Panc1 (cell line): Measurements from ENCODE around the gene PRPF19. TPM values are rescaled to one million over a fixed set of nuclear protein-coding genes. Genes with fewer than 3 reads are reported as not detected.

Experiments
- ATAC-seq: fragments of 200-7000 bp; cut with Tn5 transposase; 2 replicates; pipeline ENCODE4 v1.9.1; 2020; ENCODE audit warnings: mild to moderate bottlenecking, moderate library complexity
- BruUV-seq: library from RNA; stranded (reverse); fragments of 400-500 nt; replicated peaks from 2 replicates; lab custom pipeline; 2021; lab: Mats Ljungman, UMichigan
- CTCF ChIA-PET: fragments of 300-600 bp; sonication (Branson Sonifier 250); formaldehyde crosslinking; loops from one replicate; lab custom pipeline; 2022; ENCODE audit warnings: antibody characterized with exemption; lab: Charles Lee
- POLR2A ChIA-PET: fragments of 300-600 bp; sonication (Branson Sonifier 250); formaldehyde crosslinking; loops from one replicate; lab custom pipeline; 2022; ENCODE audit warnings: antibody characterized with exemption; lab: Charles Lee
- DNase-seq: peaks from one replicate; pipeline ENCODE4 v3.0.0-alpha.2; 2010; ENCODE audit warnings: low read depth, low spot score
- H3K27ac ChIP-seq: 2 replicates; pipeline ENCODE4 v1.5.1; 2011; ENCODE audit warnings: mild to moderate bottlenecking, low read length, inconsistent platforms
- H3K27me3 ChIP-seq: fragments of 200-500 bp; sonication (Bioruptor generic); 2 replicates; pipeline ENCODE4 v1.6.0; 2014; ENCODE audit warnings: low read length, inconsistent platforms; ENCODE audit not compliant: control insufficient read depth, insufficient read depth
- H3K36me3 ChIP-seq: fragments of 200-500 bp; sonication (Bioruptor generic); 2 replicates; pipeline ENCODE4 v1.5.1; 2014; ENCODE audit warnings: inconsistent platforms, mild to moderate bottlenecking, low read length, moderate library complexity; ENCODE audit not compliant: control insufficient read depth, insufficient read depth
- H3K4me1 ChIP-seq: 2 replicates; pipeline ENCODE4 v1.5.1; 2011; ENCODE audit warnings: inconsistent platforms, mild to moderate bottlenecking, low read length, moderate library complexity; ENCODE audit not compliant: control insufficient read depth, insufficient read depth
- H3K4me3 ChIP-seq, 2 experiments: 2 replicates each; pipeline ENCODE4 v1.5.1; 2011 to 2012; ENCODE audit warnings: low read depth in 2 of 2, low read length in 2 of 2, mild to moderate bottlenecking in 2 of 2, inconsistent platforms in 1 of 2, moderate library complexity in 1 of 2
- H3K9me3 ChIP-seq: fragments of 200-500 bp; sonication (Bioruptor generic); 2 replicates; pipeline ENCODE4 v1.5.1; 2014; ENCODE audit warnings: low read depth, mild to moderate bottlenecking, inconsistent platforms, low read length, moderate library complexity; ENCODE audit not compliant: control insufficient read depth, insufficient read depth
- POLR2AphosphoS5 ChIP-seq: IDR thresholded peaks from 2 replicates; pipeline ENCODE4 v1.6.1; 2012; ENCODE audit warnings: mild to moderate bottlenecking, low read depth, low read length, moderate library complexity
- SIN3A ChIP-seq: IDR thresholded peaks from 2 replicates; pipeline ENCODE4 v1.6.1; 2012; ENCODE audit warnings: low read depth, mild to moderate bottlenecking, low read length, moderate library complexity, borderline replicate concordance; ENCODE audit not compliant: insufficient read depth
- TCF7L2 ChIP-seq: IDR thresholded peaks from 2 replicates; pipeline ENCODE4 v1.6.1; 2011; ENCODE audit warnings: mild to moderate bottlenecking, low read depth, low read length, inconsistent platforms
- in situ Hi-C: cut with HindIII; loops from 2 replicates; pipeline ENCODE4 v1.10.0; 2016; ENCODE audit warnings: low sequenced_read_pairs, low pct_unique_long_range_greater_than_20kb
- intact Hi-C: fragments of 100-400 bp; cut with micrococcal nuclease; formaldehyde crosslinking; loops from one replicate; pipeline ENCODE4 v1.10.0; 2022; ENCODE audit not compliant: unreplicated experiment
- total RNA-seq: library from RNA; stranded (reverse); gene quantifications from one replicate; pipeline ENCODE4 v1.2.1, GENCODE V29; 2021; ENCODE audit not compliant: unreplicated experiment
- TF ChIP-seq, protein P1 (sequence below), 2 experiments: IDR thresholded peaks; 2 replicates each; pipeline ENCODE4 v1.6.1; 2011 to 2012; ENCODE audit warnings: low read depth in 2 of 2, control low read depth in 1 of 2, low read length in 1 of 2, mild to moderate bottlenecking in 1 of 2, moderate library complexity in 1 of 2; ENCODE audit not compliant: insufficient read depth in 1 of 2
- TF ChIP-seq, protein P2 (sequence below): fragments of 450-650 bp; IDR thresholded peaks from 2 replicates; pipeline ENCODE4 v1.5.1; 2017; ENCODE audit warnings: mild to moderate bottlenecking

PRPF19 gene
- total RNA-seq, 1 experiment from 2014 or later, result 149 TPM

DNA sequence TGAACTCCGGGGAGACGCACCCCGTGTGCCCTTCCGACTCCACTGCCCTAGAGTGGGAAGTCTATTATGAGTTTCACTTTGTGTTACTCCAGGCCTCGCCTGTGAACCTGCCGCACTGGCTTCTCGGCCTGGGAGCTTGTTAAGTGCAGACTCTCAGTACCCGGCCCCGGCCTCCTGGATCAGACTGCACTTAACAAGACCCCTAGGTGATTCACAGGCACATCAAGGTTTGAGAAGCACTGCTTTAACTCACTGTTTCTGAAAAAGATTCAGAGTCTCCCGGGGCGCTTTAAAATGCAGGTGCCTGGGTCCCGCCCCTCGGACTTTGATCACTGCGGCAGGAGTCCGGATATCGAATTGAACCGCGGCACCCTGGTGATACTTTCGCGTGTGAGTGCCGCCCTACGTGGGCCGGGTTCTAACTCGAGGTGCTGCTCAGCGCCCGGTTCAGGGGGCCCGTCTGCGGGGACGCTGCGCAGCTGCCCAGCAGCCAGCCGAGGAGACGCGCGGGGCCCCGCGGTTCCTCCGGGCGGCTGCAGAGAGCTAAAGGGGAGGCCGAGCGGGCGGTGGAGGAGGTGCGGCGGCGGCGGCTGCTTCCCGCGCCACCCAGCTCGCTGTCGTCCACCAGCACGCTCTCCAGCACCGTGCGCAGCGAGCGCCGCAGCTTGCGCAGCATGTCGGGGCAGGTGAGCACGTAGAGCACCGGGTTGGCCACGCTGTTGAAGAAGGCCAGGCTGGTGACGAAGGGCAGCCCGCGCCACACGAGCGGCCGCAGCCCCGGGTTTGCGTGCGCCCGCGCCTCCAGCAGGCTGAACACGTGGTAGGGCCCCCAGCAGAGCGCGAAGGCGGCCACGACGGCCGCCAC is 54.0 kb downstream of the PRPF19 start:
- intact Hi-C loops (no loop called here), in situ Hi-C loops (no loop called here)
- Histone ChIP-seq H3K4me3 (no peak overlapping the region), H3K36me3 (peaks cover 4% of the 10 kb centered on the region), H3K27ac (no peak overlapping the region), H3K27me3 (no peaks in the 10 kb centered on the region), H3K9me3 (no peaks in the 10 kb centered on the region), H3K4me1 (no peaks in the 10 kb centered on the region)
- no peak for TF ChIP-seq POLR2AphosphoS5
- TF ChIP-seq, protein P1, sequence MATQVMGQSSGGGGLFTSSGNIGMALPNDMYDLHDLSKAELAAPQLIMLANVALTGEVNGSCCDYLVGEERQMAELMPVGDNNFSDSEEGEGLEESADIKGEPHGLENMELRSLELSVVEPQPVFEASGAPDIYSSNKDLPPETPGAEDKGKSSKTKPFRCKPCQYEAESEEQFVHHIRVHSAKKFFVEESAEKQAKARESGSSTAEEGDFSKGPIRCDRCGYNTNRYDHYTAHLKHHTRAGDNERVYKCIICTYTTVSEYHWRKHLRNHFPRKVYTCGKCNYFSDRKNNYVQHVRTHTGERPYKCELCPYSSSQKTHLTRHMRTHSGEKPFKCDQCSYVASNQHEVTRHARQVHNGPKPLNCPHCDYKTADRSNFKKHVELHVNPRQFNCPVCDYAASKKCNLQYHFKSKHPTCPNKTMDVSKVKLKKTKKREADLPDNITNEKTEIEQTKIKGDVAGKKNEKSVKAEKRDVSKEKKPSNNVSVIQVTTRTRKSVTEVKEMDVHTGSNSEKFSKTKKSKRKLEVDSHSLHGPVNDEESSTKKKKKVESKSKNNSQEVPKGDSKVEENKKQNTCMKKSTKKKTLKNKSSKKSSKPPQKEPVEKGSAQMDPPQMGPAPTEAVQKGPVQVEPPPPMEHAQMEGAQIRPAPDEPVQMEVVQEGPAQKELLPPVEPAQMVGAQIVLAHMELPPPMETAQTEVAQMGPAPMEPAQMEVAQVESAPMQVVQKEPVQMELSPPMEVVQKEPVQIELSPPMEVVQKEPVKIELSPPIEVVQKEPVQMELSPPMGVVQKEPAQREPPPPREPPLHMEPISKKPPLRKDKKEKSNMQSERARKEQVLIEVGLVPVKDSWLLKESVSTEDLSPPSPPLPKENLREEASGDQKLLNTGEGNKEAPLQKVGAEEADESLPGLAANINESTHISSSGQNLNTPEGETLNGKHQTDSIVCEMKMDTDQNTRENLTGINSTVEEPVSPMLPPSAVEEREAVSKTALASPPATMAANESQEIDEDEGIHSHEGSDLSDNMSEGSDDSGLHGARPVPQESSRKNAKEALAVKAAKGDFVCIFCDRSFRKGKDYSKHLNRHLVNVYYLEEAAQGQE (IDR thresholded peaks at IDR 0.05; ENCODE audit: insufficient read depth in 1 of 2, low read depth in 2 of 2, low read length in 1 of 2), result no peak
- DNase-seq, result no peak
- no TSS peak for BruUV-seq
- no peak for ATAC-seq
- ChIA-PET POLR2A (no interaction called here), CTCF (interaction anchor here (0.5 kb wide), 1 partner anchor 63 kb away, joined by 3 read pairs; no protein-coding TSS in a partner anchor)

DNA sequence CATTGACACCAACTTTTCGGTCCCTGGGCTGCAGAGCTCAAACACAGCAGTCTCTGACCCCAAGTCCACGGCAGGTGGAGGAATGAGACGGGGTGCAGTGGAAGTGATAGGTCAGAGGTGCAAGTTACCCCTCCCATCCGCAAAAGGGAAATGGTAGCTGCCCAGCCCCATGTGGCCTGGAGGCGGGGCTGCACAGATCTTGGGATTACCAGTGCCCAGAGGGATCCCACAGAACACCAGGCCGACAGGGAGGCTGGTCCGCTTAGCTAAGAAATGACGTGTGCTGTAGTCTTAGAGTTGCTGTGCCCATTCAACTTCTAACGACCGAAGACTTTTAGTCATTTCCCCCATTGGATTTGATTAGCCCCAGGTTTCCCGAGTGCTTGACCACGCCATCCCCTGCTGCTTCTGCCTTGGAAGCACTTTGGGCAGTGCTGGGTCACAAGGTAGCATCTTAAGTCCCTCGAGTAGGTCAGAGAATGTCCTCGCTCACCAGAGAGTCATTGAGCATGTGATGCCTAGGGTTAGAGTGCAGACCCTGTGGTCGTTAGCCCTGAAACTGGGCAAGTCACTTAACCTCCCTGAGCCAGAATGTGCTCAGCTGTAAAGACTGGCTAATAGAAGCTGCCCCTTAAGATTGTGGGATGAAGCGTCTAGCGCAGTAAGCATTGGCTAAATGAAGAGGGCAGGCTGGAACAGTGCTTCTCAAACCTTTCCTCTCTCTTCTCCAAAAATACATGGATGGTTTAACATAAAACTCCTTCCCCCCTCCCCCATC is 54.9 kb downstream of the PRPF19 start:
- intact Hi-C loops, result no loop called here
- BruUV-seq, result no TSS peak
- TF ChIP-seq SIN3A (no peak), TCF7L2 (no peak), POLR2AphosphoS5 (no peak)
- TF ChIP-seq, protein P2, sequence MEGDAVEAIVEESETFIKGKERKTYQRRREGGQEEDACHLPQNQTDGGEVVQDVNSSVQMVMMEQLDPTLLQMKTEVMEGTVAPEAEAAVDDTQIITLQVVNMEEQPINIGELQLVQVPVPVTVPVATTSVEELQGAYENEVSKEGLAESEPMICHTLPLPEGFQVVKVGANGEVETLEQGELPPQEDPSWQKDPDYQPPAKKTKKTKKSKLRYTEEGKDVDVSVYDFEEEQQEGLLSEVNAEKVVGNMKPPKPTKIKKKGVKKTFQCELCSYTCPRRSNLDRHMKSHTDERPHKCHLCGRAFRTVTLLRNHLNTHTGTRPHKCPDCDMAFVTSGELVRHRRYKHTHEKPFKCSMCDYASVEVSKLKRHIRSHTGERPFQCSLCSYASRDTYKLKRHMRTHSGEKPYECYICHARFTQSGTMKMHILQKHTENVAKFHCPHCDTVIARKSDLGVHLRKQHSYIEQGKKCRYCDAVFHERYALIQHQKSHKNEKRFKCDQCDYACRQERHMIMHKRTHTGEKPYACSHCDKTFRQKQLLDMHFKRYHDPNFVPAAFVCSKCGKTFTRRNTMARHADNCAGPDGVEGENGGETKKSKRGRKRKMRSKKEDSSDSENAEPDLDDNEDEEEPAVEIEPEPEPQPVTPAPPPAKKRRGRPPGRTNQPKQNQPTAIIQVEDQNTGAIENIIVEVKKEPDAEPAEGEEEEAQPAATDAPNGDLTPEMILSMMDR, result no peak
- TF ChIP-seq, protein P1 (IDR thresholded peaks at IDR 0.05; ENCODE audit: insufficient read depth in 1 of 2, low read depth in 2 of 2, low read length in 1 of 2), result no peak
- DNase-seq (no peak), ATAC-seq (no peak)
- Histone ChIP-seq H3K4me3 (no peak overlapping the region), H3K27ac (no peak overlapping the region), H3K27me3 (no peaks in the 10 kb centered on the region), H3K4me1 (no peaks in the 10 kb centered on the region), H3K36me3 (peaks cover 4% of the 10 kb centered on the region), H3K9me3 (no peaks in the 10 kb centered on the region)
- POLR2A ChIA-PET, result no interaction called here
- in situ Hi-C loops, result no loop called here
- CTCF ChIA-PET, result no interaction called here
